ENCODE measurements around the gene RNU7-1.

RNU7-1 gene

DNA sequence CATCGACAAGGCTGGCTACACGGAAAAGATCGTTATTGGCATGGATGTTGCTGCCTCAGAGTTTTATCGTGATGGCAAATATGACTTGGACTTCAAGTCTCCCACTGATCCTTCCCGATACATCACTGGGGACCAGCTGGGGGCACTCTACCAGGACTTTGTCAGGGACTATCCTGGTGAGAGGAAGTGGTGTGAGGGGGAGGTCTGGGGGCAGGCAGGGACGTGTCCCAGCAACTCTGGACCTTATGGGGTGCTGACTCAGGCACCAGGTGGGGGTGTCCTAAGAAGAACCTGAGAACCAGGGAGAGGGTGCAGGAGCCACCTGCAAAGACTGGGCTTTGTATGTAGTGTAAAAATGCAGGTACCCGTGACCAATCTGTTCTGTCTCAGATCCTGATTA, 24.0 kb upstream of the RNU7-1 start:
- DNase-seq = no peak

DNA sequence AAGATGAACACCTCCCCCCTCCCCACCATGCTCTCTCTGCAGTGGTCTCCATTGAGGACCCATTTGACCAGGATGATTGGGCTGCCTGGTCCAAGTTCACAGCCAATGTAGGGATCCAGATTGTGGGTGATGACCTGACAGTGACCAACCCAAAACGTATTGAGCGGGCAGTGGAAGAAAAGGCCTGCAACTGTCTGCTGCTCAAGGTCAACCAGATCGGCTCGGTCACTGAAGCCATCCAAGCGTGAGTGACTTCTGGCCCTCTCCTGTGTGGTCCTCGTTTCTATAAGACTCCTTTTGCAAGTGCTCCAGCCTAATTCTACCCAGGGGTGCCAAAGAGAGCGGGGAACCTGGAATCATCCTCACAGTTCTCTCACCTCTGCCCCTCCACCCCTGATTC, 22.1 kb upstream of the RNU7-1 start:
- DNase-seq = no peak

GRCh38 chr12:6921996-6922946, 21.3 kb upstream of the RNU7-1 start:
- no peak for DNase-seq

DNA sequence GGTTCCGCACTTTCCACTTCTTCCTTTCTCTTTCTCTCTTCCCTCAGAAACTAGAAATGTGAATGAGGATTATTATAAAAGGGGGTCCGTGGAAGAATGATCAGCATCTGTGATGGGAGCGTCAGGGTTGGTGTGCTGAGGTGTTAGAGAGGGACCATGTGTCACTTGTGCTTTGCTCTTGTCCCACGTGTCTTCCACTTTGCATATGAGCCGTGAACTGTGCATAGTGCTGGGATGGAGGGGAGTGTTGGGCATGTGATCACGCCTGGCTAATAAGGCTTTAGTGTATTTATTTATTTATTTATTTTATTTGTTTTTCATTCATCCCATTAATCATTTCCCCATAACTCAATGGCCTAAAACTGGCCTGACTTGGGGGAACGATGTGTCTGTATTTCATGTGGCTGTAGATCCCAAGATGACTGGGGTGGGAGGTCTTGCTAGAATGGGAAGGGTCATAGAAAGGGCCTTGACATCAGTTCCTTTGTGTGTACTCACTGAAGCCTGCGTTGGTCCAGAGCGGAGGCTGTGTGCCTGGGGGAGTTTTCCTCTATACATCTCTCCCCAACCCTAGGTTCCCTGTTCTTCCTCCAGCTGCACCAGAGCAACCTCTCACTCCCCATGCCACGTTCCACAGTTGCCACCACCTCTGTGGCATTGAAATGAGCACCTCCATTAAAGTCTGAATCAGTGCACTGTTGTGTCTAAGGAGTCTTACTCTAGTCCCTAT, 20.4 kb upstream of the RNU7-1 start:
- no peak for DNase-seq

GRCh38 chr12:6923851-6924250, 19.8 kb upstream of the RNU7-1 start:
- DNase-seq = no peak

- DNase-seq = no peak
These were observed 18.4 kb upstream of the RNU7-1 start for GRCh38 chr12:6925239-6925539.

DNA sequence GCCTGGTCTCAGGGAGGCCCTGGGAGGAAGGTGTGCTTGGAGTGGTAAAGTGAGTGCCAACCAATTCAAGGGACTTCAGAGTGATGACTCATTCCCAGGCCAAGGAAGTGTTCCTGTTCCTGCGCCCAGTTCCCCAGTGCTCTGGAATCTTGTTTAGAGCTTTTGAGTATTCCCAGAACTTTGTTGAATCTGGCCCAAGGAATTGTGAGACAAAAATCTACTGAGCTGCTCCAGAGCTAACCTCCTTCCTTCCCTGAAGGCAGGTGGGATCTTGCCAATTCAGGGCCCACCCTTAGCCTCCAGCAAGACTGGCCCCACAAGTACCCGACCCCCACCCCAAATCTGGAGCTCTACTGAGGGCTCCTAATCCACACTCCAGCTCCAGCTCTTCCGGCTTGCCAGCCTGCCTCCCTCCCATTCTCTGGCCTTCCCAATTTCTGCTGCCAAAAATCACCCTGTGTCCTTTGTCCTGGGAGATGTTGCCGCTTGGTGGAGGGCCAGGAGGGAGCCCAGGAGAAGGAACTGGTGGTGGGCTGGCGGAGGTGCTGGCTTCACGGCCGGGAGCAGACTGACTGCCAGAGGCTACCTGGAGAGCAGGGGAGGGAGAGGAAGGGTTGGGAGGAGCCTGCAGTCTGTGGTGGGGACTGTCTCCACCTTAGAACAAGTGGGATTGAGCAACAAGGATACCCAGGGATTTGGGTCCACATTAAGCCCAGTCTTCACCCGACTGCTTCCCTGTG, 17.9 kb upstream of the RNU7-1 start:
- peak; percentile 90 for DNase-seq

- DNase-seq = peak; percentile 86
These were observed 16.1 kb upstream of the RNU7-1 start, which contains the start of gene ATN1 for GRCh38 chr12:6927379-6928021. Gene ATN1, plus strand, starts transcription at chr12:6927959. Its CDS starts 6,043 bp downstream, at chr12:6934002.

DNA sequence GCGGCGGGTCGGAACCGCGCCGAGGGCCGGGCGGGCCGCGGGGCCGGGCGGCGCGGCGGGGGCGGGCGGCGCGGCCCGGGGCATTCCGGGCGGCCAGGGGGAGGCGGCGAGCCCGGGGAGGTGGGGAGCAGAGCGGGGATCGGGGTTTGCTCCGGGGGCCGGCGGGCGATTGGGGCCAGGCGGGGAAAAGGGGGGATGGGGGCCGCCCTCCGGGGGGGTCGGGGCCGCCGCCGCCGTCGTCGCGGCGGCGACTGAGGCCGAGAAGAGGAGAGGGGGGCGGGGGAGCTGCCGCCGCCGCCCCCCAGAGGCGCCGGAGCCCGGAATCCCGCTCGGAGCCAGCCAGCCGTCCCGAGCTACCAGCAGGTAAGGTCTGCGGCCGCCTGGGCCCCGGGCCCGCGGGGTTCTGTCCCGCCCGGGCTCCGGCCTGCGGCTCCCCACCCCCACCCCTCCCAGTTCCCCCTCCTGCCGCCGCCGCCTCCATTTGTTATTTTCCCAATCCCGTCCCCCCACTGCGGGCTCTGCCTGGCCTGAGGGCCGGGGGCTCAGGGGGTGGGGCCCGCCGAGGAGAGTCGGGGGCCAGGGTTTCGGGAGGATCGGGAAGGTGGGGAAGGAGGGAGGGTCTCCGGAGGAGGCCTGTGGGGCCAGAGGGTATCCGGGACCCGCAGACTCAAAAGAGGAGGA, 15.5 kb upstream of the RNU7-1 start:
- DNase-seq = no peak

GRCh38 chr12:6928703-6929407, 14.8 kb upstream of the RNU7-1 start:
- no peak for DNase-seq

DNA sequence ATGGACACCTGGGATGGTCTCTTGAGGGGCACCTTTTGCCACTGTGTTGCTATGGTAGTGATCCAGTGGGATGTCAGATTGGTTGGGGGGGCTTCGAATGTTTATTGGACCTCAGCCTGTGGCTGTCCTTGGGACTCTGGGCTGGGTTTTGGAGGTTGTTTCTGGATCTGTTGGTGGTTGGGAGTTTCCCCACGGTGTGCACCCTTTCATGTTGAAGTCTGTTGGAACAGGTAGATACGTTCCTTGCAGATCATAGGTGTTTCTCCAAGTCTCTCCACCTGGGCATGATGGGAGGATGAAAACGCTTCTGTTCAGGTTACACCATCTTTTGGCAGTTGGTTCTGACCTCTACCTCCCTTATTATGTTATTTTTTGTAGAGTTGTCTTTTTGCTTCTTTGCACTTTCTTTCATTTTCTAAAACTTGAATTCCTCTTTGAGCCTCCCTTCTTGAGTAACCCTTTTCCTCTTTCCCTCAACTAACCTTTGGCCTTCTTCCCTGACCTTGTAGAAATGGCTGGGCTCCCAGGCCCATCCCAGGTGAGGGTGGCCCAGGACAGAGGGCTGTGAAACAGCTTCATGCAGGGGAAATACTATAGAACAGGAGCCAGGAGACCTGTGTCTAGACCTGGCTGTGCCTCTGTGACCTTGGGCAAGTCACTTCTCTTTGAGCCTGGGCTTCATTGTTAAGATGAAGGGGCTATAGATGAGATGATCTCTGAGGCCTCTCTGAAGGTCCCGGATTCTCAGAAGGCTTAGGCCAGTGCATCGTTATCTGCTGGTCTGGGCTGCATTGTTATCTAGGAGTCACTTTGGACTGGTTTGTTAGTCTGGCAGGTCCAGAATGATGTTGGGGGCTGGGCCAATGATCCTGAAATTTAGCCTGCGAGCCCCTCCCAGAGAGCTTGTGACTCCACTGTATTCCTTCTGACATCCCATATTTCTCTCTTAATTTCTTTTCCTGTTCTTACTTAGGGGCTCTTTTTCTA, 13.9 kb upstream of the RNU7-1 start:
- no peak for DNase-seq

DNA sequence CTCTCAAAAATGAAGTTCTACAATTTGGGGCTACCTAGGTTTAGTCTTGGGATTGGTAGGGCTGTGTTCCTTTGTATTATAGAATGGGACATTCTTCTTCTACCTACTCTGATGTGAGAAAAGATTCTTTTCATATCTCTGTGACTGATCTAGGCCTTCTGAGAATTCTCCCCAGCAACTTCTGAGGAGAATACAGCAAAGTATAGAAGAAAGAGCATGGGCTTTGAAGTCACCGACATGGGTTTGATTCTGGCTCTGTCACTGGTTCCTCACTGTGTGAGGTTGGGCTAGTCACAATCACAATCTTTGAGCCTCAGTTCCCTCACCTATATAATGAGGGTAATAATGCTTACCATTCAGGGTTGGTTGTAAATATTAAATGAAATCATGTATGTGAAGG, 10.8 kb upstream of the RNU7-1 start:
- DNase-seq = no peak

DNA sequence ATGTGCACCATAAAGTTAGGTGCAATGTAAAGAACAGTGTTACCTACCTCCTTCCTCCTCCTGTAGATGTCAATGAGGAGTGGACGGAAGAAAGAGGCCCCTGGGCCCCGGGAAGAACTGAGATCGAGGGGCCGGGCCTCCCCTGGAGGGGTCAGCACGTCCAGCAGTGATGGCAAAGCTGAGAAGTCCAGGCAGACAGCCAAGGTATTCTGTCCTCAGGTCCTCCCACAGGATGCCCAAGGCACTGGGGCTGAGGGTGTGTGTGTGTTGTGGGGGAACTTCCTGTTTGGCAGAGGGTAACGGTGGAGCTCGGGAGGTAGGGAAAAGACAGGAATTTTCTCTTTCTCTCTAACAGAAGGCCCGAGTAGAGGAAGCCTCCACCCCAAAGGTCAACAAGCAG, 9.5 kb upstream of the RNU7-1 start:
- DNase-seq = peak; percentile 42

- DNase-seq = no peak
These were observed 8.0 kb upstream of the RNU7-1 start for GRCh38 chr12:6935371-6936193.

DNA sequence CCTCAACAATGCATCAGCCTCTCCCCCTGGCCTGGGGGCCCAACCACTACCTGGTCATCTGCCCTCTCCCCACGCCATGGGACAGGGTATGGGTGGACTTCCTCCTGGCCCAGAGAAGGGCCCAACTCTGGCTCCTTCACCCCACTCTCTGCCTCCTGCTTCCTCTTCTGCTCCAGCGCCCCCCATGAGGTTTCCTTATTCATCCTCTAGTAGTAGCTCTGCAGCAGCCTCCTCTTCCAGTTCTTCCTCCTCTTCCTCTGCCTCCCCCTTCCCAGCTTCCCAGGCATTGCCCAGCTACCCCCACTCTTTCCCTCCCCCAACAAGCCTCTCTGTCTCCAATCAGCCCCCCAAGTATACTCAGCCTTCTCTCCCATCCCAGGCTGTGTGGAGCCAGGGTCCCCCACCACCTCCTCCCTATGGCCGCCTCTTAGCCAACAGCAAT, 7.4 kb upstream of the RNU7-1 start:
- DNase-seq = no peak

DNA sequence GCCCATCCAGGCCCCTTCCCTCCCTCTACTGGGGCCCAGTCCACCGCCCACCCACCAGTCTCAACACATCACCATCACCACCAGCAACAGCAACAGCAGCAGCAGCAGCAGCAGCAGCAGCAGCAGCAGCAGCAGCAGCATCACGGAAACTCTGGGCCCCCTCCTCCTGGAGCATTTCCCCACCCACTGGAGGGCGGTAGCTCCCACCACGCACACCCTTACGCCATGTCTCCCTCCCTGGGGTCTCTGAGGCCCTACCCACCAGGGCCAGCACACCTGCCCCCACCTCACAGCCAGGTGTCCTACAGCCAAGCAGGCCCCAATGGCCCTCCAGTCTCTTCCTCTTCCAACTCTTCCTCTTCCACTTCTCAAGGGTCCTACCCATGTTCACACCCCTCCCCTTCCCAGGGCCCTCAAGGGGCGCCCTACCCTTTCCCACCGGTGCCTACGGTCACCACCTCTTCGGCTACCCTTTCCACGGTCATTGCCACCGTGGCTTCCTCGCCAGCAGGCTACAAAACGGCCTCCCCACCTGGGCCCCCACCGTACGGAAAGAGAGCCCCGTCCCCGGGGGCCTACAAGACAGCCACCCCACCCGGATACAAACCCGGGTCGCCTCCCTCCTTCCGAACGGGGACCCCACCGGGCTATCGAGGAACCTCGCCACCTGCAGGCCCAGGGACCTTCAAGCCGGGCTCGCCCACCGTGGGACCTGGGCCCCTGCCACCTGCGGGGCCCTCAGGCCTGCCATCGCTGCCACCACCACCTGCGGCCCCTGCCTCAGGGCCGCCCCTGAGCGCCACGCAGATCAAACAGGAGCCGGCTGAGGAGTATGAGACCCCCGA, 6.8 kb upstream of the RNU7-1 start:
- DNase-seq = no peak

DNA sequence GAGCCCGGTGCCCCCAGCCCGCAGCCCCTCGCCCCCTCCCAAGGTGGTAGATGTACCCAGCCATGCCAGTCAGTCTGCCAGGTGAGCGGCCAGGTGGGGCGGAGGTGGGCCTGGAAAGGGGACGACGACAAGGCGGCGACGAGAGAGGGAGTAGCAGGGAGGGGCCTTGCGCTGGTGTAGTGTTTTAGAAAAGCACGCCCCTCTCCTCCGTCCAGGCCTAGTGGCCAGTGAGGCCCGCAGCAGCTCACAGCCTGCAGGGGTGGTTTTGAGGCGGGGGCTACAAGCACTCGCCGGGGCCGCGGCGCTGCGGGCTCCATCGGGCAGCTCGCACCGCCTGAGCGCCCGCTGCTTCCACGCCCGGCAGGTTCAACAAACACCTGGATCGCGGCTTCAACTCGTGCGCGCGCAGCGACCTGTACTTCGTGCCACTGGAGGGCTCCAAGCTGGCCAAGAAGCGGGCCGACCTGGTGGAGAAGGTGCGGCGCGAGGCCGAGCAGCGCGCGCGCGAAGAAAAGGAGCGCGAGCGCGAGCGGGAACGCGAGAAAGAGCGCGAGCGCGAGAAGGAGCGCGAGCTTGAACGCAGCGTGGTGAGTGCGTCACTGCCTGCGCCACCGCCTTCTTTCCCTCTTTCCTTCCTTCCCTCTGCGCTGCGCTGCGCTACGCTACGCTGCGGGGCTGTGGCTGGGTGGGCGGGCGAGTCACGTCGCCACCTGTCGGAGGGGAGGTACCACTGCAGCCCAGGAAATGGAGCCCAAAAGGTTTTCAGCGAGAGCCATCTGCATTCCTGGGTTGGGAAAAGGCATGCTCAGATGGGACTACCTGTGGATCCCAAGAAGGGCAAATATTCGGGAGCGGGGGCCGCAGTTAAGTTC, 5.9 kb upstream of the RNU7-1 start:
- DNase-seq = peak; percentile 94

Data from fibroblast of upper back skin (primary cell).